ENCODE measurements around the gene TUBA1A.
A peak's percentile ranks its signal among the peaks of the same experiment; 100 is the strongest.
"Not testable (repeated sequence)": the region's sequence is repeated elsewhere in the genome, so short reads cannot be mapped to it uniquely, and the experiment has no call there.

The TUBA1A gene

DNA sequence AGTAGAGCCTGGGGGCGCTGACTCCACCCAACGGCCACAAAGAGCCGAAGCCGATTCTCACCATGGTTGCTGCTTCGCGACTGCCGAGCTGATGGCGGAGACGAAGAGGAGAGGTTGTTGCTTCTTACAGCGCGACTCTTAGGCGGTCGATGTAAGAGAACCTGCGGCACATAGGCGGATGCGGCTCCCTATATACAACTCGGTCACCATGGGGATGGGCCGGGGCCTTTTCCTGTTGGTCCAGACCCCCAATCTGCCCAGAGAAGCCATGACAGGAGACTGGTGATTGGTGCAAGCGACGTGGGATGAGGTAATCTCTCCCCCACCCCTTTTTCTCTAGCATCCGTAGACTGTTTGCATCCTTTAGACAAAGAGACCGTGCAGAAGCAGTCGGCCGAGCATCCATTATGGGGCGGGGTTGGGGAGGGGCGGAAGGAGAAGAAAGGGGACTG, at the start of gene TUBA1A:
Gene TUBA1A (minus strand): TSS at position 165 of the 452 bp plus-strand sequence. CDS start 101 bp downstream, at position 64.
- peak; percentile 97 for DNase-seq

DNA sequence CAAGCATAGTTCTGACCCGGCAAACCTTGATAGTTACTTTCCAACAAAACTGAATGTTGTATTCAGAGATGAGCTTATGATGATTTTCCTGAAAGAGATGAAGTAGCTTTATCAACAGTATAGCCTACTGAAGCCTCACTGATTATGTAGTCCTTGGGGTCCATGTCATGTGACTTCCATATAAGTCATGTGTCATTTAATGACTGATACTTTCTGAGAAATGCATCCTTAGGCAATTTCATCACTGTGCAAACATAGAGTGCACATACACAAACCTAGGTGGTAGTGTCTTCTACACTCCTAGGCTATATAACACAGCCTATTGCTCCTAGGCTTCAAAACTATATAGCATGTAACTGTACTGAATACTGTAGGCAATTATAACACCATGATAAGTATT, 47.5 kb upstream of the TUBA1A start:
- no peak for DNase-seq

DNA sequence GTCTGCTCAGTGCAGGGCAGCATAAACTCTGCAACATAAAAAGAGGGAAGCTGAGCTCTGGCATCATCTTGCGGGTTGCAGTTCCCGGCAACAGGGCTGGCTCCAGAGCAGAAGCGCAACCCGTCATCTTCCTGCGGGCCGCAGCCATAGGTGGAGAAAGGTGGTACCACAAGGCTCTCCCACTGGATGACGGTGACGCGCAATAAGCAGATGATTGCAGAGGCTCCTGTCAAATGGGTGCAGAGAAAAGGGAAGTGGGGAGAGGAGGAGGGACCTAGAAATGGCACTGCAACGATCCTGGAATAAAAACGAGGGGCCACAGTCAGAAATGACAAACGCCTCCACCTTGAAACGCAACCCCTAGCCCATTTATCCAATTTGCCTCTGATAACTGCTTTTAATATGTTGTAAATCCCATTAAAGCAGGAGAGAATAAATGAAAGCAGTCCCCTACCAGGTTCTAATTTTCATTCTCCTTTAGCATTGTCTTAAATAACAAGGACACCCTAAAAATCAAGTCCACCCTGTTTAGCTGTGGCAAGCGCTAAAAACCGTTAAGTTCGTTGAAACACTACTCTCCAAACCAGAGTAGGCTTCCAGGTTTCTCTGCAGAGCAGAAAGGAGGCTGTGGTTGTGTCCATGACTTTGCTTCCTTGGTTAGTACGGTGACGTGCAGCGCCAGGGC, 45.1 kb upstream of the TUBA1A start:
- peak; percentile 51 for DNase-seq

DNA sequence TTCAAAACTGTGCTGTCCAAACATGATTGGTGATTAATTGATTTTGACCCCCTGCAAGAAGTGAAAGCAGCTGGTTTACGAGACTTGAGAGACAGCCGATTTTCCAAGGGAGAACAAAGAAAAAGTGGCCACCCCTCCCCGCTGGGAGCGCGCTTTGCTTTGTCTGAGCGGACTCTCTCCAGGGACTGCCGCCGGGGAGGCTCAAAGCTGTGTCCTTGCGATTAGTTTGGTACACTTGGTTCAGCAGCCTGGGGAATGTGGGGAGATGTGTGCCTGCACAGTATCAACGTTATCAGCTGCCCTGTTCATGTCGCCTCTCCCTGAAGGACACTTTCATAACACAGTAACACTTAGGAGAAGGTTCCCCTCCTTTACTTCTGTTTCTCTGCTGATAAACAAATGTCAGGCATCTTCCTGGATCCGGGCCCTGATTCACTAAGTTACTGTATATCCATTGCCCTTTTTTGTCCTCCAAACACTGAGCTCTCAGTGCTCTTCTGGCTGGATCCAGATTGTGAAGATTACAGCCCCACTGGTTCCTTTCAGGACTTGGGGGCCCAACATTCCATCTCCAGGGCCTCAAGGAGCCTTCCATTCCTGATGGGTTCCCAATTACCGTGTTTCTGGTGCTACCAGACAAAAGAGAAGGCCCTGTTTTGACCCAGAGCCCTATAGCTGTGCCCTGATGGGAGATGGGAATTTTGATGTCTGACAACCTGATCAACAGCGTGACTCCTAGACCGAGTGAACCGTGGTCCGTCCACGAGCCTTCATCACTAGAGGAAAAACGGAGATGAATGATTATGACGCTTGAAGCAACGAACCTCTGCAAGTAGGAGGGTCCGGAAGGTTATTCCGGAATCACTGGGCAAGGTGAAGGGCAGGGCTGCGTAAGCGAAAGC, 44.3 kb upstream of the TUBA1A start:
- peak; percentile 67 for DNase-seq

DNA sequence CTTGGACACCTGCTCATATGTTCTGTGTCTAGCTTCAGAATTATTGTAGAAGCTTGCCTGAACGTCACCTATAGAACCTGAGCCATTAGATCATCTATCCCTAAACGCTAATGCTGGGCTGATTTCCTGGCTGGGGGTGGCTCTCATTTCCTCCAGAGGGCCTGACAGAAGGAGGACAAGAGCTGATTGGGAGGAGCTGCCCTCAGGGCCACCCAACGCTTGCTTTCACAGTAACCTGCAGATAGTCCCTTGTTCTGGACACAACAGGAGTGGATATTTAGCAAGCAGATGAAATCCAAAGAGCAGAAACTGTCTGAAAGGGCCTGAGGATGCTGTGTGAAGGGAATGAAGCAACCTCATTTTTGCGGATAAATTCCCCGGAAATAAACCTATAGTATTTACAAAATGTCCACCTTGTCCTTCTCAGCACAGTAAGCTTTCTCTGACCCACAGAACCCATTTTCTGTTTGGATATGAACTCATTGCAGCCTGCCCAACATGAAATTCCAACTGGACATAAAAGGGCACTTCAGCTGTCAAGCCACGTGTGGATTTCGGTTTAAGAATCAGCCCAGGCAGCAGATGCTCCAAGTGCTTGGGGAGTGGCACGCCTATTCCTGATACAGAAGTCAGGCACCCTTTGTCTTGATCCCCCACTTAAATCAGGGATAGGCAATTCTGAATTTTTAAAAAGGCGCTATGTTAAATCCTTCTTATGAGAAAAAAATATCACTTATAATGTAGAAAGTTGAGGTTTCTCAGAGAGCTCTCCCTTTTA, 43.2 kb upstream of the TUBA1A start:
- peak; percentile 35 for DNase-seq

DNA sequence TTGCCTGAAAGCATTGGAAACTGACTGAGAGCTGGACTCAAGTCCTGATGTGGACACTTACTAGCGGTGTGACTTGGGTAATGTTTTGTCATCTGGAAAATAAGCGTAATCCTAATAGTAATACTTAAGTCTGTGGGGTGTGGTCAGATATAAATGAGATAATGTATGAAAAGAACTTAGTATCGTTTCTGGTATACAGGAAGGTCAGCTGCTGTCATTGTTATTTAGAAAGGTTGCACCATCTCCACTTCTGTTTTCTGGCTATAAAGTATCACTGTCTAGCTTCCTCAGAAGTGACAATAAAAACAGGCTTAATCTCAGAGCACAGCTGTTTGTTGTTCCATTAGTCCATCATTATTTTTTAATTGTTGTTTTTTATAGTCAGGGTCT, 41.9 kb upstream of the TUBA1A start:
- DNase-seq, result no peak

DNA sequence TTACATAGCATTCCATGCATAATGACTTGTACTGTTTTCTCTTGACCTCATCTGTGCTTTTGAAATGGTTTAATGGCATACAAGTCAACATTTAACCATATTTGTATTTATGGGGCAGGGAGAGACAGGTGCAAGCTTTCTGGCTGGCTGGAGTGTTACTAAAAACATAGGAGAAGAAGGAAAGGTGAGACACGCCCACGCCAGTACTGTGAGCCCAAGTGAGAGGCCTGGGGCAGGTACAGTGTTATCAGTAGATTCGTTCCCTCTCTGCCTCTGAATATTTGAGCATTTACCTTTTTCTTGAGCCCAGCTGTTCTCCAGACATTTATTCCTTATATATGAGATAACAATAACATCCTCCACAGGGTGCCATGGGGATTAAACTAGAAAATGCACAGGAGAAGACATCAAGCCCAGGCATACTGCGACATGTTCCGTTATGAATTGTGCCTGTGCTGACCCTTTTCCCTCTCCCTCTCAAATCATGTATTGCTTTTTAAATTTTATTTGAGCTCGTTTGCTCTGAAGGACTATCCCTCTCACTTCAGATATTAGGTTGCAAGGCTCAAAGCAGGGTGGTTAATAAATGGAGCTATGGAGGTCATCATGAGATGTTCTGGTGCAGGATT, 41.4 kb upstream of the TUBA1A start:
- no peak for DNase-seq

DNA sequence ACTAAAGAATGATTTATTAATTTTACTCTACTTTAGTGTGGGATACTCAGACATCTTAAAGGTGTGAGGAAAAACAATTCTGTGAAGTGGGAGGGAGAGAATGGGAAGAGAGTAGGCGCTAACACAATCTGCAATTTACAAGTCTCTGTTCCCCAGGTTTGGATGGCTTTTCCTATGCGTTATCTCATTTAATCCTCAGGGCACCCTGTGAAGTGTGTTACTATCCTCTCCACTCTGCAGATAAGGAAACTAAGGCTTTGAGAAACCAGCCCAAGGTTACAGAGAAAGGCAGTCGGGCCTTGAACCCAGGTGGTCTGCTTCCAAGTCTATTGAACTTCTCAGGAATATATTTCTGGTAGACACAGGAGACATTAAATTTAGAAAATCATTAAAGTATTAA, 39.8 kb upstream of the TUBA1A start:
- DNase-seq, result no peak

DNA sequence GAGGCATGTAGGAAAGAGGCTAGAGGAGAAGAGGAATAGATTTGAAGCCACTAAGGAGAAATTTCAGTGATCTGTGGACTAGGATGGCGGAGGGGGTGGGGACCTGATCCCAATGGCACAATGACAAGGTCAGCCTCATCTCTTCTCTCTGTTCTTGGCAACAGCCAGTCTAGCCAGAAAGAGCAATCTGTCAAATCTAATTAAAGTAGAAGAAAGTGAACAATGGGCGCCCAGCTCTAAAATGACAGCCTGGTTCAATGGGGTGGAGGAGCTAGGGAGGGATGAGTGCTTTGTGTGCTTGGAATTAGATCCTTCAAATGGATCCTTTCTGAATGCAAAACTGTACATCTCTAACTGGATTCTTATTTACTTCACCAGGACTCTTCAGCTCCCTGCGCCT, 38.8 kb upstream of the TUBA1A start:
- DNase-seq, result no peak

DNA sequence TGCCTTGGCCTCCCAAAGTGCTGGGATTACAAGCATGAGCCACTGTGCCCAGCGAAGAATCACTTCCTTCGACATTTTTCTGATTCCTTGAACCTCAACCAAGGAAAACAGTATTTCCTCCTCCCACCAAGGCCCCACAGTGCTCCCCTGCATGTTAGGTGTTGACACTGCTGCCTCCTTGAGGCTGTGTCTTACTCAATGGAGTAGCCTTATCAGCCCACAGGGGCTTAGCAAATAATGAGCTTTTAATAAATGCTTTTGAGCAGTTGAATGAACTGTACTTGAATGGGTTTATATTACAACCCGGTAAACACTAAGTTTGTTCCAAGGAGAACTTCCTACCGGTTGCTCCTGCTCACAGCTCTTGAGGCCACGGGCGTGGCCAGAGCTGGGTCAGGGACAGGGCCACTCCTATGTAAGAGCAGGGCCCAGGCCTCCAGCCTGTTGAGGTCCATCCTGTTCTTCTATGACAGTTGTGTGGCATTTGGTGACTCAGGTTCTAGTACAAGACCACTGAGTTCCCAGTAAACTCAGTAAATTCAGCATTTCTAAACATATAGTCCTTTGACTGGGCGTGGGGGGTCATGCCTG, 36.8 kb upstream of the TUBA1A start:
- DNase-seq, result no peak

DNA sequence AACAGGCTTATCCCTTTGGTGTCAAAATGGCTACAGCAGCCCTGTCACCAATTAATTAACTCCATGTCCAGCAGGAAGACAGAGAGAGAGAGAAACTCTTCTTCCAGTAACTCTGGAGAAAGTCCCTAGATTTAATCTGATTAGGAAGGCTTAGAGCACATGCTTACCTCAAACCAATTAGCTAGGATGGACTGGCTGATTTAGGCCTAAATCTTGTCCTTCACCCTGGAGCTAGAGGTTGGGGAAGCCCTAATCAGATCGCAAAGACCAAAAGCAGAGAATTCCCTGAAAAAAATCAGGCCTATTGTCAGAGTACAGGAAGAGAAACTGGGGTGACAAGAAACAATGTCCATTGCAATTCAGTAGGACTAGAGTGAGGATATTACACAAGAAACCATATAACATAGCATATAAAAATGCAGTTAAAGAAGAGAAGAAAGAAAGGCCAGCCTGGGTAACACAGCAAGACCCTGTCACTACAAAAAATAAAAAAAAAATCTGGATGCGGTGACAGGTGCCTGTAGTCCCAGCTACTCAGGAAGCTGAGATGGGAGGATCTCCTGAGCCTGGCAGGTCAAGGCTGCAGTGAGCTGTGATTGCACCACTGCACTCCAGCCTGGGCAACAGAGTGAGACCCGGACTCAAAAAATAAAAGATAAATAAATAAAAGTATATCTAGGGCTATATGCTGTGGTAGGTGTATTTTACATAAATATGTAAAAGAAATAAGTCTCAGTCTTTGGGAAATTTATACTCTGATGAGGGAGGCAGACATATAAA, 34.9 kb upstream of the TUBA1A start:
- no peak for DNase-seq

DNA sequence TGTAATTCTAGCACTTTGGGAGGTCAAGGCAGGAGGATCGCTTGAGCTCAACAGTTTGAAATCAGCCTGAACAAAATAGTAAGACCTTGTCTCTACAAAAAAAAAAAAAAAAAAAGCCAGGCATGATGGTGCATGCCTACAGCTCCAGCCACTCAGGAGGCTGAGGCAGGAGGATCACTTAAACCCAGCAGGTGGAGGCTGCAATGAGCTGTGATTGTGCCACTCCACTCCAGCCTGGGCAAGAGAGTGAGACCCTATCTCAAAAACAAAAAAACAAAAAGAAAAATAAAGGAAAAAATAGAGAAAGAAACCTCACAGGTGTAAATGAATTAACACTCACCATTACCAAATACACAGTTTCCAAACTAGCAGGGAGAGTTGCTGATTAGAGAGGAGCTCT, 34.2 kb upstream of the TUBA1A start:
- DNase-seq, result no peak

DNA sequence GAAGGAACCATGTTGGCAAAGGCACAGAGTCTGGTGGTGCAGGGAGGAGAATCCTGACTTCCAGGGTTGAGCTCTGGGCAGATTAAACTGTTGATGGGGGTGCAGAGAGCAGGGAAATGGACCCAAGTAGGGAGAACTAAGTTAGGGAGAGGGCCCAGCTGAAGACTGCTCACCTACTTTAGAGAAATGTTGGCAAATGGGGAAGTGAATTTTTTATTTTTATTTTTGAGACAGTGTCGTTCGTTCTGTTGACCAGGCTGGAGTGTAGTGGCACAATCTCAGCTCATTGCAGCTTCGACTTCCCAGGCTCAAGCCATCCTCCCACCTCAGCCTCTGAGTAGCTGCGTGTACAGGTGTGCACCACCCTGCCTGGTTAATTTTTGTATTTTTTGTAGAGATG, 32.1 kb upstream of the TUBA1A start:
- DNase-seq, result no peak

DNA sequence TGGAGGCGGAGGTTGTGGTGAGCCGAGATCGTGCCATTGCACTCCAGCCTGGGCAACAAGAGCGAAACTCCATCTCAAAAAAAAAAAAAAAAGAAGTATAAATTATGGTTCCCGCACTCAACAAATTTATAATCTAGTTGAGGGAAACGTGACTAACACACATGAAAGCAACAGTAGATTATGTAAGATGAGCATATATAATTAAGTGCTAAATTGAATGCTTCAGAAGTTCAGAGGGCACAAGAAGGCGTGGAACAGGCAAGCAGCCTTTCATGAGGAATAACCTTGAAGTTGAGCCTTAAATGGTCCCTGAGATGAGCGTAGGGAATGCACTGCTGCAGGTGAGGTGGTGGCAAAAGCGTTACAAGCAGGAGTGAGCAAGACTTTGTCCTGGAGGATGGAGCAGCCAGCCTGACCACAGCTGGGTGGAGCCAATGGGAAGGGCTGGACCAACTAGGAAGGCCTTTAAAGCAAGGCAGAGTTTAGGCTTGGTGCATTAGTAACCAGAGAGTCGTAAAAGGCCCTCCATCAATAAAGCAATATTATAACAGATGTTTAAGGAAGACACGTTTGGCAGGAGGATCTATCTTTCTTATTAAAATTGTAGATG, 30.6 kb upstream of the TUBA1A start:
- DNase-seq, result no peak

DNA sequence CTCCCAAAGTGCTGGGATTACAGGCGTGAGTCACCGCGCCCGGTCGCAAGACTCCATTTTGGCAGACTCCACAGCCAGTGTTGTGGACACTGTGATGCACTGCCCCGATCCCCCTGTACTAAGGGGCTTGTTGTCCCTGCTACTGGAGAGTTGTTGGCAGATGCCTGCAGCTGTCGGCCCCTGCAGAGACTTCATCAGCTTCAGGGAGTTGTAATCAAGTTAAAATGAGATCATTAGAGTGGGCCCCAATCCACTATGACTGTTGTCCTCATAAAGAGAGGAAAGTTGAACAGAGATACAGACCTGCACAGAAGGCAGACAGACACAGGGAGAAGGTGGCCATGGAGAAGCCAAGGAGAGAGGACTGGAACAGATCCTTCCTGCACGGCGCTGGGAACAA, 23.7 kb upstream of the TUBA1A start:
- no peak for DNase-seq

DNA sequence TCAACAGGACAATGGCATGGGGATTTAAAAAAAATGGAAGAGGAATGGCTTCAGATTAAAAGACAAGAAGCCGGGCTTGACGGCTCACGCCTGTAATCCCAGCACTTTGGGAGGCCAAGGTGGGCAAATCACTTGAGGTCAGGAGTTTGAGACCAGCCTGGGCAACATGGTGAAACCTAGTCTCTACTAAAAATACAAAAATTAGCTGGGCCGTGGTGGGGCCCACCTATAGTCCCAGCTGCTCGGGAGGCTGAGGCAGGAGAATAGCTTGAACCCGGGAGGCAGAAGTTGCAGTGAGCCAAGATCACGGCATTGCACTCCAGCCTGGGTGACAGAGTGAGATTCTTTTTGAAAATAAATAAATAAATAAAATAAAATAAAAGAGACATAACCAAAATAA, 21.8 kb upstream of the TUBA1A start:
- not testable (repeated sequence) for DNase-seq

DNA sequence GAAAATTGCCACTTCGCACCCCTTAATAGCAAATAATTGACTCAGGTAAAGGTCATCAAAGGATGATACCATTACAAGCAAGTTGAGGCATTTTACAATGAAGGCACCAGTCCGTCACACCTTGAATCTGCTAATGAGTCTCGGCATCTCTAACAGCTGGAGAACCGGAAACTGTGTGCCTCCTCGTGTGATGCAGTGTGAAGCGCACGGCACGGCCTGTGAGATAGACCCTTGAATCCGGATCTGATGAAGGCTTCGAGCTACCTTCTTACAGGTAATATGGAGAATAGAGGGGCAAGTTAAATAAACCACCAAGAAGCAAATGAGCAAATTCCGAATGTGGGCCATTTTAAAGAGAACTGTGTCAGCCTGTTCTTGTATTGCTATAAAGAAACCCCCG, 19.8 kb upstream of the TUBA1A start:
- DNase-seq, result no peak

DNA sequence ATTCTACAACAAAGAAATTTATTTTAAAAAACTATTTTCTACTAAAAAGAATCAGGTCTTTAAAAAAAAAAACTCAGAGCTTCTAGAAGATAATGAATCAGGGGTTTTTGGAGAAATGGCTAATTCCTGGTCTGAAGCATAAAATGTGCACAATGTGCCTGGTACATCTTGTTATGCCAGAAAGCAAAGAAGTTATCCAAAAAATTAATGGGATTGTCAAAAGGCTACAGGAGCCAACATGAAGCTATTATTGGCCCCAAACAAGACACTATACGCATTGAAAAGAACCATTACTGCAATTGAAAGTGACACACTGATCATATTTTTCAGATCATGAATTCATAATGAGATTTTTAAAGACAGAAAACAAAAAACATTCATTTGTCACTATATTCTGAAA, 19.3 kb upstream of the TUBA1A start:
- no peak for DNase-seq

DNA sequence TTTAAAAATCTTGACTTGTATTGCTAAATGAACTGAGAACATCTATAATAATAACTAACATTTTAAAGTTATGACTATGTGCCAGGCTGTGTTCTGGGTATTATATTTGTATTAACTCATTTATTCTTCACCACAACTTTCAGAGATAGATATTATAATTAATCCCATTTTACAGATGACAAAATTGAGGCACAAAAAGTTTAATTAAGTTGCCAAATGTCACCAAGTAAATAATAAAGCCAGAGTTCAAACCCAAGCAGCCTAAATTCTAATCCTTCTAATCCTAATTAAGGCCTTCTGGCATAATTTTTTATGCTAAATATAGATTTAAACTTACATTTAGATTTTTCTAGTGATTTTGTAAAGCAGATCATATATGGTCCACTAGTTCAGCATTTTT, 17.5 kb upstream of the TUBA1A start:
- no peak for DNase-seq

DNA sequence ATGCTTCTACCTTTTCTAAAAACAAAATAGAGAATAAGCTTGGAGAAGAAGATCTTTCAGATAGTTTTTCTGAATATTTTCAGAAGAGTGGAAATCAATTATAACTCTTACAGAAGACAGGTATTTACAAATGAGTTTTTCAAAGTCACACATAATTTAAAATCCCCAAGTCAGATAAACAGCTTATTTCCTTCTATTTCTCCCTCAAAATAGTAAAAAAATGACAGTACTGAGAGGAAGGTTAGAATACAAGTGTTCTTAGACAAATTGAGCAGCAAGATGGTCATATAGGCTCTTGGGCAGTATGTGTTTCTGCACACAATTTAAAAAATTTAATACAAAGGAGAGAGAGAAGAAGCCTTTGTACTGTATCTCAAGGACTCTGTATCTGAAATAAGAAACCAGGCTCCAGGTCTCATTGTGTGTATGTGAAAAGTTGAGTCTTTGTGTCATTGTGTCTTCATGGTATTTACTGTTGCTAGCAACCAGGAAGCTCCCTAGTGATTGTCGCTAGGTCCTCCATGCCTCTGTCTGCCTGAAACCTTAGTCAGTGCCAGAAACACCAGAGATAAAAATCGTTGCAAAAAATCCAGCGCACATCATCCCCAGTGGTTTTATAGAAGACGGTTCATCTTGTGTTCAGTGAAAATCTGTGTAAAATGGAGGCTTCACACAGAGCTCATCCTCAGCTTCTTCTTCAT, 12.9 kb upstream of the TUBA1A start:
- peak; percentile 43 for DNase-seq

All from NCI-H1092 (cell line).